Measurements from ENCODE around the gene SLC23A1.

SLC23A1 gene

DNA sequence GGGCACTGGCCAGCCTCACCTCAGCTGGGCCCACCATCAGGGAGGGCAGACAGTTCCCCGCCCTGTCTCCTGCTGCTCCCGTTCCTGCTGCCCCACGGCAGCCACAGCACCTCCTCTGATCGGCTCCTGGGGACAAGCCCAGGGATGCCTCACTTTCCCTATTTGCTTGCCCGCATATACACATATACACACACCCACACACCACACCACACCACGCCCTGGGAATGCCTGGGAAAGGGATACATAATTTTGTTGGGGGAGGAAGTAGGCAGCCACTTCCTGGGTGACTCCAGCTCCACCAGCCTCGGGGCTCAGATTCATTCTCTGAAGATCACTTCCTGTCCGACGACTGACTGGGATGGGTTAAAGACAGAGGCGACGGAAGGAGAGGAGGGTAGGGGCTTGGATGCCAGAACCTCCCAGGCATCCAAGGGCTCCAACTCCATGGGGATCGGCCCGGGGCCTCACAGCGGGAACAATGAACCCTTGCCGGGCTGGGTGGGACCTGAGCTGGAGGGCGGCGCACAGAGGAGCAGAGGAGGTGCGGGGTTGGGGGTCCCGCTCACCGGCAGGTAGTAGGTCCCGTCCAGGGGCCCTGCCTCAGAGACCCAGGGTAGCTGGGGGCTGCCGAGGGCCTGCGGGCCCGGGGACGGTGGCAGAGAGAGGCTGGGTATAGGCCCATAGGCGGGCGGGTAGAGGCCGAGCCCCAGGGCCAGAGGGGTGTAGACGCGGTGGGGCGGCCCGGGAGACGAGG is 8.7 kb upstream of the SLC23A1 start:
- no peak overlapping the region for H3K27ac ChIP-seq
- TF ChIP-seq, protein P1, sequence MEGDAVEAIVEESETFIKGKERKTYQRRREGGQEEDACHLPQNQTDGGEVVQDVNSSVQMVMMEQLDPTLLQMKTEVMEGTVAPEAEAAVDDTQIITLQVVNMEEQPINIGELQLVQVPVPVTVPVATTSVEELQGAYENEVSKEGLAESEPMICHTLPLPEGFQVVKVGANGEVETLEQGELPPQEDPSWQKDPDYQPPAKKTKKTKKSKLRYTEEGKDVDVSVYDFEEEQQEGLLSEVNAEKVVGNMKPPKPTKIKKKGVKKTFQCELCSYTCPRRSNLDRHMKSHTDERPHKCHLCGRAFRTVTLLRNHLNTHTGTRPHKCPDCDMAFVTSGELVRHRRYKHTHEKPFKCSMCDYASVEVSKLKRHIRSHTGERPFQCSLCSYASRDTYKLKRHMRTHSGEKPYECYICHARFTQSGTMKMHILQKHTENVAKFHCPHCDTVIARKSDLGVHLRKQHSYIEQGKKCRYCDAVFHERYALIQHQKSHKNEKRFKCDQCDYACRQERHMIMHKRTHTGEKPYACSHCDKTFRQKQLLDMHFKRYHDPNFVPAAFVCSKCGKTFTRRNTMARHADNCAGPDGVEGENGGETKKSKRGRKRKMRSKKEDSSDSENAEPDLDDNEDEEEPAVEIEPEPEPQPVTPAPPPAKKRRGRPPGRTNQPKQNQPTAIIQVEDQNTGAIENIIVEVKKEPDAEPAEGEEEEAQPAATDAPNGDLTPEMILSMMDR (IDR thresholded peaks at IDR 0.05): no peak
- peaks cover 0 to 33% of the 10 kb centered on the region in 2 donors for H3K27me3 ChIP-seq
- H3K36me3 ChIP-seq: no peaks in the 10 kb centered on the region
- intact Hi-C loops (cut with DNase I; ENCODE audit: low total_unique reads): no loop called here
- H3K4me3 ChIP-seq: peak overlapping the region in 1 of 2 donors; percentile 49
- DNase-seq: no peak
- peaks cover 0 to 42% (median 20%) of the 10 kb centered on the region in 4 donors for H3K4me1 ChIP-seq
- H3K9me3 ChIP-seq: no peaks in the 10 kb centered on the region

DNA sequence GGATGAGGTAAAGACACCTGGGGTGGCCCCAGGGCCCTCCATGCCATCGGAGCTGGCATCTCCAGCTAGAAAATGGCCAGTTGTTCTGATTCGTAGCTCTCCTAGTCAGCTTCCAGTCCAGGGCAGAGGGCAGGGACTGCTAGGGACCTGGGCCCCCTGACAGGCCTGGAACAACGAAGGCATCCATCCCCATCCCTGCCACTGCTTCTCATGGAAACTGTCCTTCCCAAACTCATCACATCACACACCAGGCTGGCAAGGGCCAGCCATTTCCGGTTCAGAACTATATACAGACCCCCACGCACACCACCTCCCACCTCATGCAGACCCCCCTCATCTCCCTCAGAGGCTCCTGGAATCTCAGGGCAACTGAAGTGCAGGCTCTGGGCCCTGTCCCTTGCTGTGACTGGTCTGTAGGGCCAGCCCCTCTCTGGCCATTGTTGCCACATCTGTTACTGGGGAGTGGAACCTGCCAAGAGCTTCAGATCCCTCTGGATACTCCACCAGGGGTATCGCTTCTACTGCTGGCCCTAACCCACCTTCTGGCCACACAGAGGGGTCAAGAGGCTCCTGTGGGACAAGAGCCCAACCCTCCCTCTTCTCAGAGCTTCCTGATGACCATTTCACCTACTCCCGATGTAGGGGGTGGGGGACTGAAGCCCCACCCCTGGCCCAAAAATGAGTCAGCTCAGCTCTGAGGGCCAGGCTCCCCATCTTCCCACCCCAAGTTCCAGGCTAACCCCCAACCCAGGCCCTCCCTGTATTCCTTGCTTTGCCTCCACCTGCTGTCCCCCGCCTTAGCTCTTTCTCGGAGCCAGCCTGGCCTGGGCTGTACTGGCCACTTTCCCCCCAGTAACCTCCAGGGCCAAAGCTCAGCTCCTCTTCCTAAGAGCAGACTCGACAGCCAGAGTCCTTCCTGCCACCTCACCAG is 7.8 kb upstream of the SLC23A1 start:
- intact Hi-C loops (cut with DNase I; ENCODE audit: low total_unique reads): no loop called here
- no peaks in the 10 kb centered on the region for H3K9me3 ChIP-seq
- peaks cover 0 to 42% (median 21%) of the 10 kb centered on the region in 4 donors for H3K4me1 ChIP-seq
- no peak overlapping the region for H3K4me3 ChIP-seq
- DNase-seq: peak in 1 of 2 donors; percentile 51
- peaks cover 0 to 33% of the 10 kb centered on the region in 2 donors for H3K27me3 ChIP-seq
- TF ChIP-seq, protein P1 (IDR thresholded peaks at IDR 0.05): no peak
- H3K36me3 ChIP-seq: no peaks in the 10 kb centered on the region
- no peak overlapping the region for H3K27ac ChIP-seq

DNA sequence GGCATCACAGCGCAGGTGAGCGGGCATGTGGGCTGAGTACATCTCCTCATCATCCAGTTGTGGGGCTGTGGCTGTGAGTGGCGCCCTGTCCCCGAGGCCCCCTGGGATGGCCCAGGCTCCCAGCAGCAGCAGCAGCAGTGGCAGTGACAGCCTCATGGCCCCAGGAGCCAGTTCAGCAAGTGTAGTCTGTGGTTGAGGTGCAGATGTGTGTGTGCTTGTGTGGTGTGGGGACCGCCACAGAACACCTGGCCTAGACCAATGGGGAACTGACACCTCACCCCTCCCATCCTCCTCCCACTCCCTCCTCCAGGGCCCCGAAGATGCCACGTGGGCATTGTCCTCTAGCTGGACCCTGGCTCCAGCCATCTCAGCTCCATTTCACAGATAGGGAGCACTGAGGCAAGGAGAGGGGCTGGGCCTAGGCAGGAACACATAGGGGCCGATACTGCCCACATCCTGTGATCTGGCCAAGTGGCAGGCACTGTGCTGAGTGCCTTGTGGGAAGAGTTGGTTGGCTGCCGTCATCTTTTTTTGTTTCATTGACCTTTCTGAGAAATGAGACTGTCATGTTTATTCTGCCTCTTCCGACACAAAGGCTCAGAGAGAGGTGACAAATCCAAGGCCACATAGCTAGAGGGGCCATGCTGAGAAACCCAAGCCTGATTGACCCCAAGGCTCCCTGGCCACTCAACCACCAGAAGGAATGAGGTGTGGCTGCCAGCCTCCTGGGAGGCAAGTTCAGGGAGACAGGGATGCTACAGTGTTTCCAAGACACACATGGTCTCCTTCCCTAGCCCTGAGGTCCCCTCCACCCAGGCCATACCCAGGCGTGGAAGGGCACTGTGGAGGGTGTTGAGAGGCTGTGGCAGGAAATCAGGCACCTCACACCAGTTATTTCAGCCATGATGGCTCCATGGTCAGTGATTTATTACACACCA is 6.9 kb upstream of the SLC23A1 start, which contains the start of gene MZB1:
Gene MZB1, minus strand, starts transcription at position 213 of the 938 bp plus-strand sequence. Its CDS starts 57 bp downstream, at position 156.
- Histone ChIP-seq H3K9me3 (no peaks in the 10 kb centered on the region), H3K4me3 (no peak within 1 kb of the TSS), H3K27ac (no peak within 1 kb of the TSS), H3K36me3 (no peaks in the 10 kb centered on the region), H3K27me3 (peaks cover 0 to 28% of the 10 kb centered on the region in 2 donors), H3K4me1 (peaks cover 0 to 43% (median 19%) of the 10 kb centered on the region in 4 donors)
- intact Hi-C loops (cut with DNase I; ENCODE audit: low total_unique reads): no loop called here
- no peak for DNase-seq
- TF ChIP-seq, protein P1 (IDR thresholded peaks at IDR 0.05): no peak

DNA sequence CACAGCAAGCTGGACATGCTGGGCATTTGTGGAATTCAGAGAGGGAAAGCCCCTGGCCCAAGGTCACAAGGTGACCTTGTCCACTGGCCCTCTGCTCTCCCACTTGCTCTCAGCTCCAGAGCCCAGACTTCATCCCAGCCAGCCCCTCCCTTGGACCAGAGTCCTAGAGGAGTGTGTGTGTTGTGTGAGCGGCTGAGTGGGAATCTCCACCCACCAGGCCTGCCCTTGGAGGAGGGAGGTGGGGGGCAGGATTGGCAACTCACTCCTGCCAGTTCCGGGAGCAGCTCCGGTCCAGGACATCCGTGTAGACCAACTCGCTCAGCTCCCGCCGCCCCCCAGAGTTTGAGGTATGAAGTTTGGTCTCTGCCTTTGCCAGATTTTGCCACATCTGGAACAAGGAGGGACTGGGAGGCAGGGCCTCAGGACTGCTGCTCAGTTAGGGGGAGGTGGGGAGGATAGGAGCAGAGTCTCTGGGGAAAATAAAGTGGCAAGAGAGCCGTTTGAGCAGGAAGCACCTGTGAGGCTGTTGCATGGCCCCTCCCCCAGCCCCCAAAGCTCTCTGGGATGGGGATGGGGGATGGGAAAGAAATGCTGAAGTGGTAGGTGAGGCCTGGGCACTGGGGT is 5.2 kb upstream of the SLC23A1 start:
- H3K27ac ChIP-seq: no peak overlapping the region
- H3K27me3 ChIP-seq: peaks cover 0 to 12% of the 10 kb centered on the region in 2 donors
- DNase-seq: peak in 1 of 2 donors; percentile 63
- intact Hi-C loops (cut with DNase I; ENCODE audit: low total_unique reads): no loop called here
- H3K4me3 ChIP-seq: no peak overlapping the region
- TF ChIP-seq, protein P1 (IDR thresholded peaks at IDR 0.05): no peak
- no peaks in the 10 kb centered on the region for H3K9me3 ChIP-seq
- H3K4me1 ChIP-seq: peaks cover 0 to 35% (median 15%) of the 10 kb centered on the region in 4 donors
- no peaks in the 10 kb centered on the region for H3K36me3 ChIP-seq
